ENCODE data around the gene WASHC3.

WASHC3 gene

GRCh38 chr12:102063069-102063468, 1.3 kb upstream of the WASHC3 start:
- CTCF ChIA-PET: no interaction called here
- DNase-seq (ENCODE audit: extremely low spot score): no peak
- POLR2A ChIA-PET: no interaction called here
- TF ChIP-seq CTCF (IDR thresholded peaks at IDR 0.05; ENCODE audit: control extremely low read depth, extremely low read depth, low read depth, missing control alignments): no peak

GRCh38 chr12:102062419-102062806, 622 bp upstream of the WASHC3 start:
- ChIA-PET CTCF (interaction anchor here (0.8 to 1.4 kb wide), 2 partner anchors 18 to 706 kb away, joined by 3 to 4 read pairs; no protein-coding TSS in a partner anchor), POLR2A (no interaction called here)
- no peak for DNase-seq (ENCODE audit: extremely low spot score)
- TF ChIP-seq CTCF (IDR thresholded peaks at IDR 0.05; ENCODE audit: control extremely low read depth, extremely low read depth, low read depth, missing control alignments): no peak

- DNase-seq (ENCODE audit: extremely low spot score): peak; percentile 47
- ChIA-PET CTCF (interaction anchor here (0.7 to 1.4 kb wide), 4 partner anchors 8 to 708 kb away, joined by 3 read pairs; no protein-coding TSS in a partner anchor), POLR2A (interaction anchor here (0.6 to 1.1 kb wide), 2 partner anchors 10 to 1723 kb away, joined by 3 read pairs; no protein-coding TSS in a partner anchor)
- TF ChIP-seq CTCF (IDR thresholded peaks at IDR 0.05; ENCODE audit: control extremely low read depth, extremely low read depth, low read depth, missing control alignments): no peak
Measured at GRCh38 chr12:102061096-102061559, 663 bp downstream of the WASHC3 start.

GRCh38 chr12:102059343-102059742, 2.4 kb downstream of the WASHC3 start:
- no peak for TF ChIP-seq CTCF (IDR thresholded peaks at IDR 0.05; ENCODE audit: control extremely low read depth, extremely low read depth, low read depth, missing control alignments)
- ChIA-PET POLR2A (no interaction called here), CTCF (interaction anchor here (0.7 to 1.4 kb wide), 2 partner anchors 13 to 15 kb away, joined by 3 to 4 read pairs; no protein-coding TSS in a partner anchor)
- no peak for DNase-seq (ENCODE audit: extremely low spot score)

- POLR2A ChIA-PET: no interaction called here
- DNase-seq (ENCODE audit: extremely low spot score): no peak
- TF ChIP-seq CTCF (IDR thresholded peaks at IDR 0.05; ENCODE audit: control extremely low read depth, extremely low read depth, low read depth, missing control alignments): no peak
- CTCF ChIA-PET: no interaction called here
Measured at GRCh38 chr12:102054345-102054744, 7.4 kb downstream of the WASHC3 start.

GRCh38 chr12:102053062-102053349, 8.8 kb downstream of the WASHC3 start:
- DNase-seq (ENCODE audit: extremely low spot score): no peak
- ChIA-PET POLR2A (no interaction called here), CTCF (interaction anchor here (1.0 kb wide), 1 partner anchor 9 kb away, joined by 3 read pairs; the partner anchor contains the start of gene WASHC3)
- TF ChIP-seq CTCF (IDR thresholded peaks at IDR 0.05; ENCODE audit: control extremely low read depth, extremely low read depth, low read depth, missing control alignments): no peak
